Stimulated activated CD4-positive, alpha-beta T cell treated with anti-CD3 and anti-CD28 coated beads, Interleukin-4, amount 100 ng/mL, for 1 hour (primary cell): ENCODE data around the gene TCFL5.

Source experiments
- DNase-seq: peaks from one replicate; pipeline ENCODE4 v3.0.0-alpha.2; 2020

Gene TCFL5

GRCh38 chr20:62861726-62862336, at the start of gene TCFL5:
TCFL5 (minus strand) TSS chr20:62861822; CDS start chr20:62861670, 152 bp downstream.
- DNase-seq, result peak; percentile 91

- no peak for DNase-seq
Observed at GRCh38 chr20:62910777-62911497, 49.3 kb upstream of the TCFL5 start.

GRCh38 chr20:62910217-62910766, 48.7 kb upstream of the TCFL5 start:
- DNase-seq, result no peak

- DNase-seq, result no peak
Observed at GRCh38 chr20:62908971-62909791, 47.6 kb upstream of the TCFL5 start.

- peak; percentile 36 for DNase-seq
Observed at GRCh38 chr20:62907384-62908317, 46.0 kb upstream of the TCFL5 start.

GRCh38 chr20:62906647-62907375, 45.2 kb upstream of the TCFL5 start:
- DNase-seq, result no peak

GRCh38 chr20:62906209-62906608, 44.6 kb upstream of the TCFL5 start:
- no peak for DNase-seq

- no peak for DNase-seq
Observed at GRCh38 chr20:62905536-62906117, 44.0 kb upstream of the TCFL5 start.

- no peak for DNase-seq
Observed at GRCh38 chr20:62902926-62903615, 41.4 kb upstream of the TCFL5 start.

- no peak for DNase-seq
Observed at GRCh38 chr20:62901891-62902290, 40.3 kb upstream of the TCFL5 start.

- no peak for DNase-seq
Observed at GRCh38 chr20:62900692-62901584, 39.3 kb upstream of the TCFL5 start.

GRCh38 chr20:62900052-62900691, 38.5 kb upstream of the TCFL5 start:
- DNase-seq, result peak; percentile 73

- no peak for DNase-seq
Observed at GRCh38 chr20:62899633-62900051, 38.0 kb upstream of the TCFL5 start.

- DNase-seq, result peak; percentile 39
Observed at GRCh38 chr20:62898970-62899632, 37.5 kb upstream of the TCFL5 start.

- no peak for DNase-seq
Observed at GRCh38 chr20:62898093-62898964, 36.7 kb upstream of the TCFL5 start.

- no peak for DNase-seq
Observed at GRCh38 chr20:62897666-62898065, 36.0 kb upstream of the TCFL5 start.

GRCh38 chr20:62896526-62896925, 34.9 kb upstream of the TCFL5 start:
- no peak for DNase-seq
